Measurements from ENCODE around the gene PTGS2. TPM values are rescaled to one million over a fixed set of nuclear protein-coding genes. Genes with fewer than 3 reads are reported as not detected.
A peak's percentile ranks its signal among the peaks of the same experiment; 100 is the strongest.
"Not testable (repeated sequence)": the region's sequence is repeated elsewhere in the genome, so short reads cannot be mapped to it uniquely, and the experiment has no call there.

Gene PTGS2
- polyA plus RNA-seq, 10 donors, result 1.00 to 6.7 (median 2.4) TPM

GRCh38 chr1:186670297-186671135, 9.7 kb downstream of the PTGS2 start:
- no peak for DNase-seq

GRCh38 chr1:186669784-186670183, 10.4 kb downstream of the PTGS2 start:
- not testable (repeated sequence) for DNase-seq

- not testable (repeated sequence) for DNase-seq
These were observed 16.0 kb downstream of the PTGS2 start for GRCh38 chr1:186664217-186664616.

GRCh38 chr1:186662752-186663151, 17.5 kb downstream of the PTGS2 start:
- DNase-seq, result no peak

- DNase-seq, result no peak
These were observed 20.3 kb downstream of the PTGS2 start for GRCh38 chr1:186659890-186660341.

DNA sequence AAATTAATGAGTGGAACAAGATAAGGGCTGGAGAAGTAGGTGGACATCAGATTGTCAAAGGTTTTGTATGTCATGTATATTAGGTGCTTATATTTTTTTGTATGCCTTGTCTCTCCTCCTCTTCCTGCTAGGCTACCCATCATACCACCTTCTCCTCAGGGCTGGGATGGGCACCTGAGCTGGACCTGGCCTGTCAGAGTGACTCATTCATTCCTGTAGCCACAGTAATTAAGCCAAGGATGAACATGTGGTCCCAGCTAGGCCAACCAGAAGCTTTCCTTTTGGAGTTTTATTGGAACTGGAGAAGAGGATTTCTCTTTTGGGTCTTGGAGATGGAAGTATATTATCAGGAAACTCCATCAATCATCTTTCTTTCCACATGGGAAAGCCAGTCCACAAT, 21.2 kb downstream of the PTGS2 start:
- DNase-seq, result no peak

GRCh38 chr1:186657481-186657880, 22.7 kb downstream of the PTGS2 start:
- no peak for DNase-seq

- no peak for DNase-seq
These were observed 24.3 kb downstream of the PTGS2 start for GRCh38 chr1:186655876-186656275.

GRCh38 chr1:186654741-186655140, 25.5 kb downstream of the PTGS2 start:
- no peak for DNase-seq

DNA sequence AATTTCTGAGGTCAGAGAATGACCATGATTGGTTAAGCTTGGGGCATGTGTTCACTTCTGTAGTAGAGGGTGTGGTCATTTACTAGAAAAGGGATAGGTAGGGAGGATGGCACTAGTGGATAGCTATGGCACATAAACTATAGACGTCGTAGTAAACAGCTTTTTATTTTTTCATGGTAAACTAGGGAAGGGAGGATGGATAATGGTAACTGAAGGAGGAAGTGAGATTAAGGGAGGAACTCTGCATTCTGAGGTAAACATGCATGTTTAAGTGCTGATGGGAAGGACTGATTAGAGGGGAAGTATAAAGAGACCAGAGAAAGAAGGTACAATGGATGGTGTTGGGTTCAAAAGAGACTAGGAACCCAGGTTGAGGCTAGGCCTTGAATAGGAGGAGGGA, 26.9 kb downstream of the PTGS2 start:
- no peak for DNase-seq

DNA sequence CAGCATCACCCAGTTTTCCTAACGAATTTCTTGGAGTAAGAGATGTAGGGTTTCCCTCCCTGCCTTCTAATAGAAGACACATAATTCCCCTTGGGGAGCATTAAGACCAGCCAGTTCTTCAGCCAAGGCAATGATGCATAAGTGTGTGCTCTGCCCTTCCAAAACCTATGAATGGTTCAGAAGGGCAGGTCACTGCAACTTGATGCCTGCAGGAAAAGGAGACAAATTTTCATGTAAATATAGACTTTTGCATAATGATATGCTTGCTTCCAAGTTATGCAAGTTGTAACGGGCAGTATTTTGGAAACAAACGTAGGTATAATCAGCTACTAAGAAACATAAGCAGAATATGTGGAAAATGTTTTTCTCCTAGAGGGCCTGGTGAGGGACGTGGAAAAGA, 31.6 kb downstream of the PTGS2 start:
- DNase-seq, result no peak

DNA sequence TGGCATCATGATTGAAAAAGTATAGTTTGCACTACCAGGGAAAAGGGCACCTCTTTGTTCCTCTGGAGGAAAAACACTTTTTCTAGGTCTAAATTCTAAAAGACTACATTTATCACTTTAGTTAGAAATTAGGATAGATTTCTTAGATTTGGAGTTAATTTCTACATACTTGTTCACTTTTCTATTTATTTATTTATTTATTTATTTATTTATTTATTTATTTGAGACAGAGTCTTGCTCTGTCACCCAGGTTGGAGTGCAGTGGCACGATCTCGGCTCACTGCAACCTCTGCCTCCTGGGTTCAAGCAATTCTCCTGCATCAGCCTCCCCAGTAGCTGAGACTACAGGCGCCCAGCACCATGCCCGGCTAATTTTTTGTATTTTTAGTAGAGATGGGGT, 32.2 kb downstream of the PTGS2 start:
- not testable (repeated sequence) for DNase-seq

DNA sequence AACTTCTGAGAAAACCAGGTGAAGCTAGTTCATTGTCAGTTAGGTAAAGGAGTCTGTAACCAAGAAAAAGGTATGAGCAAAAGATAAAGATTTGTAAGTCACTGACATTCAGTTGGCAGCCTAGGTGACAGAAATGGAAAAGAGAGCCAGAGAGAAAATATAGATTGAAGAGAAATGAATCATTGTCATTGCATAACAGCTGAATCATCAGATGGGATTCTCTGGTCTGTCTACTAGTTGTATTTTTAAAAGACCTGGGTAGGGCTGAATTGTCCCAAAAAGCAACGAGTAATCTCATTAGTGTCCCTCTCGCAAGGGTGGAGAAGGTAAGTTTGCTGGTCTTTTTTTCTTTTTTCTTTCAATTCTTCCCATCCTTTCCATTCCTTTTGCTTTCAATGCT, 36.6 kb downstream of the PTGS2 start:
- DNase-seq, result peak in 1 of 3 donors; percentile 11

DNA sequence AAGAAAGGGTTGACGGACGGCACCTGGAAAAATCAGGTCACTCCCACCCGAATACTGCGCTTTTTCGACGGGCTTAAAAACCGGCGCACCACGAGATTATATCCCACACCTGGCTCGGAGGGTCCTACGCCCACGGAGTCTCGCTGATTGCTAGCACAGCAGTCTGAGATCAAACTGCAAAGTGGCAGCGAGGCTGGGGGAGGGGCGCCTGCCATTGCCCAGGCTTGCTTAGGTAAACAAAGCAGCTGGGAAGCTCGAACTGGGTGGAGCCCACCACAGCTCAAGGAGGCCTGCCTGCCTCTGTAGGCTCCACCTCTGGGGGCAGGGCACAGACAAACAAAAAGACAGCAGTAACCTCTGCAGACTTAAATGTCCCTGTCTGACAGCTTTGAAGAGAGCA, 42.7 kb downstream of the PTGS2 start:
- DNase-seq, result not testable (repeated sequence)

GRCh38 chr1:186636786-186637185, 43.4 kb downstream of the PTGS2 start:
- DNase-seq, result no peak

DNA sequence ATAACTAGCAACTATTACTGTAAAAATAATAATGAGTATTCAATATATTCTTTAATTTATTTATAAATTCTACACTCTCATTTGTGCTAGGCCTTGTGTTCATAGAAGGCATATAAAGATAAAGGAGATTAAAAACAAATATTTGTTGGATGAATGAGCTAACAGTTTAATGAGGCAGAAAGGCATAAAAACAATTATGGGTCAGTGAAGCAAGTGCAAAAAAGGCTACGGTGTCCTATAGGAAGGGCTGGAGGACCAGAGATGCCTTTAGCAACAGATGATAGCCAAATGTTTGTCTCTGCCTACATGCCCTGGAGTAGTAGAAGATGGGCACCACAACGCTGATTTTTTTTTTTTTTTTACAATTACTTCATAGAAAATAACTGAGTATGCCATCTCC, 45.7 kb downstream of the PTGS2 start:
- DNase-seq, result no peak

- DNase-seq, result no peak
These were observed 47.1 kb downstream of the PTGS2 start for GRCh38 chr1:186633116-186633515.

DNA sequence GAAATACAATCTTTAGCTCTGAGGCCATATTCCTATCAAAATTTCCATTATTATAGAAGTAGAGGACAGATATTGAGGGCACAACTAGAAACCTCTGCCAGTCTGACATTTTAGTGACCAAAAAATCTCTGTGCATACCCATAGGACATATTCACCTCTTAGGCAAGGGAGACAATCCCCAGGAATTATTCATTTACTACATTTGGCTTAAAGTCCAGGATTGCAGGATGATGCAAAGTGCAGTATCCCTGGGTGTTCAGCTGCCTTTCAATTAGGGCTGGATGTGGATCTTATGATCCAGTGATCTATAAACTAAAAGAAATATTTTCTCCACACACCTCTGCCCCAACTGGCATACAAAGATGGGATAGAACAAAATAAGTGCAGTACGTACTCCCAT, 50.9 kb downstream of the PTGS2 start:
- no peak for DNase-seq

DNA sequence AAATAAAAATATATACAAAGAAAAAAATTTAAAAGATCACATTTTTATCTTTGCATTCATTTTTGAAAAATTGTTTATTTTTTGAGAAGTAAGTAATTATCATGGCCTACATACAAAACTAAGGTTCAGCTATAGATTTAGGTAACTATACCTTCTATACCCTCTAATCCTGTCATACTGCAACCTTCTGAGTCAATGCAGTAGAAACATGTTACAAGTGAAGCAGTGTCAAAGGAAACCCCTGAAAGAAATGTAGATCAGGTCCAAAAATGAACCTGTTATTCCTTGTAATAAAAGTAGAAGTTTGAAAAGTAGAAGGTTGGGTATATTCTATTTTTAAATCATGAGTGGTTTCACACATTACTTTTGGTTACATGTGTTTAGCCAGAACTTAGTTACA, 51.3 kb downstream of the PTGS2 start:
- no peak for DNase-seq

- DNase-seq, result no peak
These were observed 53.2 kb downstream of the PTGS2 start for GRCh38 chr1:186627019-186627418.

- DNase-seq, result peak in 1 of 3 donors; percentile 8
These were observed 53.8 kb downstream of the PTGS2 start for GRCh38 chr1:186626356-186626932.

DNA sequence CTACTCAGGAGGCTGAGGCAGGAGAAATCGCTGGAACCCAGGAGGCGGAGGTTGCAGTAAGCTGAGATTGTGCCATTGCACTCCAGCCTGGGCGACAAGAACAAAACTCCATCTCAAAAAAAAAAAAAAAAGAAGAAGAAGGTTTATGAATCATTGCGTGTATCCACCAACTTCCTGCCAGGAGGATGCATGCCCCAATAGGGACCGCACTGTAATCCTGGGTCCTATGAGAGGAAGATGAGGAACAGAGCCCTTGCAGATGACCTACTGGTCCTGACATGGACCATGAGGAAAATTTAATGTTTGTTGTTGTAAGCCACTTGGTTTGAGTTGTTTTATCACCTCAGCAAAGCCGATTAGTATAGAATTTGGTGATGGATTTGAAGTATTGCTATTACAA, 56.7 kb downstream of the PTGS2 start:
- DNase-seq, result no peak
